ENCODE measurements around the gene RGR.

GRCh38 chr10:84263716-84264115 lies 18.9 kb downstream of the RGR start:
- TF ChIP-seq POLR2A (IDR thresholded peaks at IDR 0.05; ENCODE audit: low read depth, low read length) (no peak), POLR2AphosphoS5 (IDR thresholded peaks at IDR 0.05; ENCODE audit: low read depth, low read length) (no peak), TAF1 (IDR thresholded peaks at IDR 0.05; ENCODE audit: low read depth, low read length) (no peak)

Data from GM12891 (cell line).